ENCODE measurements around the gene CASKIN1.

DNA sequence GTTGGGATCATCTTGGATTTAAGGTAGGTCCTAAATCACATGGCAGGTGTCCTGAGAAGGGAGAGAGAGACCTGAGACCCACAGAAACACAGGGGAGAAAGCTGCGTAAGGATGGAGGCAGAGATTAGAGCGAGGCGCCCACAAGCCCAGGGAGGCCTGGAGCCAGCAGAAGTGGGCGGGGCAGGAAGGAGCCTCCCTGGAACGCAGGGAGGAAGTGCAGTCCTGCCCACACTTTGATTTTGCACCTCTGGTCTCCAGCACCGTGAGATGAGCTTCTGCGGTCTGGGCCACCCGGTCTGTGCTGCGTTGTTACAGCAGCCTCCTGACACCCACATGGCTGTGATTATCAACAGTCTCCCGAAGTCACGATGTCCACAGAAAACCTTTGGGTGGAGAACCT lies 46.2 kb upstream of the CASKIN1 start:
- TF ChIP-seq EZH2 (IDR thresholded peaks at IDR 0.05) (no peak), POLR2AphosphoS5 (IDR thresholded peaks at IDR 0.05; ENCODE audit: borderline replicate concordance, low read depth, low read length) (no peak)
